GM12864 (cell line): Measurements from ENCODE around the gene ATP10A.
"Not testable (repeated sequence)": the region's sequence is repeated elsewhere in the genome, so short reads cannot be mapped to it uniquely, and the experiment has no call there.

Experiments
- DNase-seq: peaks from one replicate; pipeline ENCODE4 v3.0.0-alpha.2; 2011; ENCODE audit warnings: low read depth
- H3K4me3 ChIP-seq: 2 replicates; pipeline ENCODE4 v1.5.1; 2011; ENCODE audit warnings: mild to moderate bottlenecking, low read depth, low read length, control low read depth
- TF ChIP-seq, protein P1 (sequence below): IDR thresholded peaks from 2 replicates; pipeline ENCODE4 v1.5.1; 2011; ENCODE audit warnings: low read depth, mild to moderate bottlenecking, moderate library complexity, low read length, control low read depth, inconsistent platforms; ENCODE audit errors: missing control alignments

Gene ATP10A

DNA sequence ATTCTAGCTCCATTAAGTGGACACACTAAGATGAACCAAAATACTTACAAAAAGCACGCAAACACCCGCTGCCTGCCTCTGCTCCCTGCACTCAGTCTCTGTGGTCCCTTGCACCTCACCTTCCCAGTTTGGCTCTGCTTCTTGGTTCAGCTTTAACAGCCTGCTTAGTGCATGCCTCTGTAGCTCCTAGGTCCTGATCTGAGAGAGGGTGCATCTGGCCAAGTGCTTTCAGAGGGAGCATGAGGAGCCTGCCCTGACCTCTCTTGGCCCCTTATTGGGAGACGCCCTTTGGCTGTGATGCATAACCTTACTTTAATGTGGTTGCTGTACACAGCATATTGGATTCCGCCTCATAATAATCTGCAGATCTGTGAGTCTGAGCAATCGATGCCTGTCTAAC is 21.2 kb upstream of the ATP10A start:
- no peak overlapping the region for H3K4me3 ChIP-seq
- TF ChIP-seq, protein P1, sequence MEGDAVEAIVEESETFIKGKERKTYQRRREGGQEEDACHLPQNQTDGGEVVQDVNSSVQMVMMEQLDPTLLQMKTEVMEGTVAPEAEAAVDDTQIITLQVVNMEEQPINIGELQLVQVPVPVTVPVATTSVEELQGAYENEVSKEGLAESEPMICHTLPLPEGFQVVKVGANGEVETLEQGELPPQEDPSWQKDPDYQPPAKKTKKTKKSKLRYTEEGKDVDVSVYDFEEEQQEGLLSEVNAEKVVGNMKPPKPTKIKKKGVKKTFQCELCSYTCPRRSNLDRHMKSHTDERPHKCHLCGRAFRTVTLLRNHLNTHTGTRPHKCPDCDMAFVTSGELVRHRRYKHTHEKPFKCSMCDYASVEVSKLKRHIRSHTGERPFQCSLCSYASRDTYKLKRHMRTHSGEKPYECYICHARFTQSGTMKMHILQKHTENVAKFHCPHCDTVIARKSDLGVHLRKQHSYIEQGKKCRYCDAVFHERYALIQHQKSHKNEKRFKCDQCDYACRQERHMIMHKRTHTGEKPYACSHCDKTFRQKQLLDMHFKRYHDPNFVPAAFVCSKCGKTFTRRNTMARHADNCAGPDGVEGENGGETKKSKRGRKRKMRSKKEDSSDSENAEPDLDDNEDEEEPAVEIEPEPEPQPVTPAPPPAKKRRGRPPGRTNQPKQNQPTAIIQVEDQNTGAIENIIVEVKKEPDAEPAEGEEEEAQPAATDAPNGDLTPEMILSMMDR, result no peak
- DNase-seq, result no peak

DNA sequence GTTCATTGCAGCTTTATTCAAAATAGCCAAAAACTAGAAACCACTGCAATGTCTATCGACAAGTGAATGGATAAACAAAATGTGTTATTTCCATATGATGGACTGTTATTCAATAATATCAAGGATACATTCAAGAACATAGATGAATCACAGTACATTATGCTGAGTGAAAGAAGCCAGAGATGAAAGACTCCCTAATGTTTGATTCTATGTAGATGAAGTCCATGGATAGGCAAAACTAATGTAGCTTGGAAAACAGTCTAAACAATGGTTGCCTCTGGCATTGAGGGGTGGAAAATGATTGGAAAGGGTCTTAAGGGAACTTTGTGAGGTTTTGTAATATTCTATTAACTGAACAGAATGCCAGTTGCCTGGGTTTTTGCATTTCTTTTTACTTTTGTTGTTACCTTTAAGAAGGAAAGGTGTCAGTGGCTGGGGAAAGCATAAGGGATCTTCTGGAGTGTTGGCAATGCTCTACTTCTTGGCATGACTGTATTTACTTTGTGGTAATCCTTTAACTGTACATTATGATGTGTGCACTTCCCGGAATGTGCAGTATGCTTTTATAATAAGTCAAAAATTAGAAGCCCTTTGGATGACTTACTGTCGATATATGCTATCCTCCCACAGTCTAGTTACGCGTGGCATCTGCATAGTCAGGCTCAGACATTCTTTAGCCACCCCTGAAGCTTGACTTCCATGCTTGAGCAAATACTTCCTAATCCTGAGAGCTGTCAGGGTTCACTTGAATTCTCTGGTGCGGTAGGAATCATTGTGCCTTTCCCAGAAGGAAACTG is 20.5 kb upstream of the ATP10A start:
- DNase-seq, result no peak
- TF ChIP-seq, protein P1, result no peak
- H3K4me3 ChIP-seq, result no peak overlapping the region

DNA sequence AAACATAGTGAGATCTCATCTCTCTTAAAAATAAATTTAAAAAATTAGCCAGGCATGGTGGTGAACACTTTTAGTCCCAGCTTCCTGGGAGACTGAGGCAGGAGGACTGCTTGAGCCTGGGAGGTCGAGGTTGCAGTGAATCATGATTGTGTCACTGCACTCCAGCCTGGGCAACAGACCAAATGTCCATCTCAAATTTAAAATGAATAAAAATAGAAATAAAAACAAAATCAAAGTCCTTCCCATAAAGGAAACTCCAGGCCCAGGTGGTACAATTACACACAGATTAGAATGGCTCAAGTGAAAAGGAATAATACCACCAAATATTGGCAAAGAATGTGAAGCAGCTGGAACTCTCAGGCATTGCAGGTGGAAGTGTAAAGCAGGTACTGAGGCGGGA is 19.3 kb upstream of the ATP10A start:
- DNase-seq, result no peak
- TF ChIP-seq, protein P1, result no peak
- no peak overlapping the region for H3K4me3 ChIP-seq

DNA sequence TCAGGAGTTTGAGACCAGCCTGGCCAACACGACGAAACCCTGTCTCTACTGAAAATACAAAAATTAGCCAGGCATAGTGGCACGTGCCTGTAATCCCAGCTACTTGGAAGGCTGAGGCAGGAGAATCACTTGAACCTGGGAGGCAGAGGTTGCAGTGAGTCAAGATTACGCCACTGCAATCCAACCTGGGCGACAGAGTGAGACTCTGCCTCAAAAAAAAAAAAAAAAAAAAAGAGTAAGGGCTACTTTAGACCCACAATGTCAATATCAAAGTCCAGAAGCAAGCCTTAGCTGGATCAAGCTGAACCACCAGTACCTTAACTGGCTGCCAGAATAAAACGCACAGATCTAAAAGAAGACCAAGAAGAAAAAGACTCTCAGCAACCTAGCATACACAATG is 17.8 kb upstream of the ATP10A start:
- not testable (repeated sequence) for H3K4me3 ChIP-seq, DNase-seq

DNA sequence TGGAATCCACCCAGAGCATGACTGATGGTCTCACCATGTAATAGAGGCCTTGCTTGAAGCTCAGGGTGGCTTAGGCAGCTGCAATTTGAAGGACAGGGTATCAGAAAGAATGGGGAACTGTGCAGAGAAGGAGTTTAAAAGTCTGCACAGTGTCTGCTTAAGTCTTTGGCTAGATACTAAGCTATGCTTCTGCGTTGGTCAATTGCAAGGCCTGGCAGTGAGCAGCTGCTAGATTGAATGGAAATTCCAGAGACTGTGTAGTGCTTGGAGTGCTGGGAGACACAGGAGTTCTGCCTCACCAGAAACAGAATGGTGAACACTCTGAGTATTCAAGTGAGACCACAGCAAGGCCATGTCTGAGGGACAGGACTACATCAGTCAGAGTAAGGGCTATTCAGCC is 17.3 kb upstream of the ATP10A start:
- TF ChIP-seq, protein P1, result no peak
- H3K4me3 ChIP-seq, result no peak overlapping the region
- DNase-seq, result no peak

DNA sequence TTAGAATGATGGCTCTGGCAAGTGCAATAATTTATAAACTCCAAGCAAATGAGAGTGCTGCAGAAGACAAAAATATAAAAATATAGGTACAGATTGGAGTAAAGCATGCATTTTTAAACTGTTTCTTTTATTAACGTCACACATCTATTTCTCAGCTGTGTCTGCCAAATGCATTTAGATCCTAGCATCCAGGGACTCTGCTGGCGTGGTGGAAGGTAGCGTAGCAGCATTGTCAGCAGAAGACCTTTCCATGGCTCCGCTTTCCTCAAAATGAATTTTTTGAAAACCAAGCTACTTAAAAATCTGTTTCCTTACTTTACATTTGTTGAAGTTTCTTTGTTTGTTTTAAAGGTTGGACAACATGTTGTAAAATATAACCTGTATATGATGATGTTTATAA is 16.3 kb upstream of the ATP10A start:
- no peak overlapping the region for H3K4me3 ChIP-seq
- DNase-seq, result no peak
- TF ChIP-seq, protein P1, result no peak

DNA sequence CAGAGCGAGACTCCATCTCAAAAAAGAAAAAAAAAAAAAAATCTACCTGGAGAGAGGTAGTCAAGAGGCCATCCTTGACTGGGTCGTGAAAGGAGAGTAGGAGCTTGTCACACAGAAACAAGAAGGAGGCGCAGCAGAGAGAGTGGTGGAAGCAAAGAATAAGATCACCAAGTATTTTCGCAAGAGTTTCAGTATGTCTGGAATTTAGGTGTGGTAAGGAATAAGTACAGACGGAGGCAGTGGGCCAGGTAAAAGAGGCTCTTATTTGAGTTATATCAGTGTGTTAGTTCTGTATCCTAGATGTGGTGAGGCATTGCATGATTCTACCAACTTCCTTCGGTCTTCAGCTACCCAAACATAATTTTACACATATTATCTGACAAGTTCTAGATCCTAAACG is 14.6 kb upstream of the ATP10A start:
- TF ChIP-seq, protein P1, result no peak
- no peak for DNase-seq

More for the DNA sequence above, 14.6 kb upstream of the ATP10A start:
- no peak overlapping the region for H3K4me3 ChIP-seq
